Measurements from ENCODE around the gene ATP6V0A1. TPM values are rescaled to one million over a fixed set of nuclear protein-coding genes. Genes with fewer than 3 reads are reported as not detected.
"Not testable (repeated sequence)": the region's sequence is repeated elsewhere in the genome, so short reads cannot be mapped to it uniquely, and the experiment has no call there.

ATP6V0A1 gene
- total RNA-seq, 2 donors from 2014 or later, result 77.6 to 93.0 TPM

DNA sequence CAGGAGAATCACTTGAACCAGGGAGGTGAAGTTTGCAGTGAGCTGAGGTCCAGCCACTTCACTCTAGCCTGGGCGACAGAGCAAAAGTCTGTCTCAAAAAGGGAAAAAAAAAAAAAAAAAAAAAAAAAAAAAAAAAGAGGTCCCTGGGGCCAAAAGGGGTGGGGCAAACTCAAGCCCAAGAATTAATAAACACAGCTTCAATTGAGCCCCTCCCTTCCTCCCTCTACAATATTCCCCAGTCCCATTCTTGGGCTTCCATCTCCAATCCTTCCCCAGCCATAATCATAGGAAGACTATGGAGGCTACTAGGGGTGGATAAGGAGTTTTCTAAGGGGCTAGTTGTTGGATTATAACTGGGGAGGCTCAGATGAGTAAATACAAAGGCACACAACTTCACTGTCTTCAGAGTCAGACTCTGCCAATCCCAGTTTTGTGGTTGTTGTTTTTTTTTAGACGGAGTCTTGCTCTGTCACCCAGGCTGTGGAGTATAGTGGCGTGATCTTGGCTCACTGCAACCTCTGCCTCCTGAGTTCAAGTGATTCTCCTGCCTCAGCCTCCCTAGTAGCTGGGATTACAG, 45.1 kb upstream of the ATP6V0A1 start:
- intact Hi-C loops (cut with DNase I), result no loop called here
- DNase-seq, result no peak
- no peaks in the 10 kb centered on the region for H3K4me1 ChIP-seq
- H3K27me3 ChIP-seq, result no peaks in the 10 kb centered on the region
- H3K27ac ChIP-seq, result no peak overlapping the region
- no peak overlapping the region for H3K4me3 ChIP-seq
- H3K9ac ChIP-seq (ENCODE audit: low read depth in 2 of 2, low read length in 2 of 2), result no peak overlapping the region
- no peaks in the 10 kb centered on the region for H3K9me3 ChIP-seq
- no peaks in the 10 kb centered on the region for H3K36me3 ChIP-seq
- TF ChIP-seq, protein P1, sequence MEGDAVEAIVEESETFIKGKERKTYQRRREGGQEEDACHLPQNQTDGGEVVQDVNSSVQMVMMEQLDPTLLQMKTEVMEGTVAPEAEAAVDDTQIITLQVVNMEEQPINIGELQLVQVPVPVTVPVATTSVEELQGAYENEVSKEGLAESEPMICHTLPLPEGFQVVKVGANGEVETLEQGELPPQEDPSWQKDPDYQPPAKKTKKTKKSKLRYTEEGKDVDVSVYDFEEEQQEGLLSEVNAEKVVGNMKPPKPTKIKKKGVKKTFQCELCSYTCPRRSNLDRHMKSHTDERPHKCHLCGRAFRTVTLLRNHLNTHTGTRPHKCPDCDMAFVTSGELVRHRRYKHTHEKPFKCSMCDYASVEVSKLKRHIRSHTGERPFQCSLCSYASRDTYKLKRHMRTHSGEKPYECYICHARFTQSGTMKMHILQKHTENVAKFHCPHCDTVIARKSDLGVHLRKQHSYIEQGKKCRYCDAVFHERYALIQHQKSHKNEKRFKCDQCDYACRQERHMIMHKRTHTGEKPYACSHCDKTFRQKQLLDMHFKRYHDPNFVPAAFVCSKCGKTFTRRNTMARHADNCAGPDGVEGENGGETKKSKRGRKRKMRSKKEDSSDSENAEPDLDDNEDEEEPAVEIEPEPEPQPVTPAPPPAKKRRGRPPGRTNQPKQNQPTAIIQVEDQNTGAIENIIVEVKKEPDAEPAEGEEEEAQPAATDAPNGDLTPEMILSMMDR (IDR thresholded peaks at IDR 0.05), result no peak

DNA sequence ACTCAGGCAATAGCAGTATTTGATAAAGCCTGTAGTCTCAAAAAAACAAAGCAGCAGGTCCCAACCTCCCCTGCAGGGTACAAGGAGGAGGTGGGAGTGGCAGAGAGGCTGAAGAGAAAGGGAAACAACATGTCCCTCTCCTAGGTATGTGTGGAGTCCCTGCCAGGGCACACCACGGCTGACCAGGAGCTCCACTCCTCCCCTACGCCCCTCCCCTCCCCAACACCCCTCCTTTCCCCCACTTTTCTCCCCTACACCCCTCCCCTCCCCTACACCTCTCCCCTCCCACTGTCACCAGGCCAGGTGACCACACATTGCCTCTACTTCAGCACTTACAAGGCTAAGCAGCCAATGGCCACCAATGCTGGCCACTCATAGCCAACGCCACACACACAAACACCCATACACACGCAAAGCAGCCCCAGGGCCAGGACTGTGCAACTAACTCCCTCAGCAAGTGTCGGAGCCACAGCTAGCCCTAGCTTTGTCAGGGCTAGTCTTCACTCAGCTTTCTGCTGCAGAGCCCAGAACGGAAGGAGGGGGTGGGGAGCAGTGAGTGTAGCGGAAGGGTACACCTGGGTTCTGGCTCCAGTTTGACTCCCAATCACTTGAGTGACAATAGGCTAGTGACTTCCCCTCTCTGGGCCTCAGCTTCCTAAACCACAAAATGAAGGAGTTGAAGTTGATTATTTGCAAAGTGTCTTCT, 43.8 kb upstream of the ATP6V0A1 start:
- TF ChIP-seq, protein P1 (IDR thresholded peaks at IDR 0.05), result no peak
- Histone ChIP-seq H3K27me3 (no peaks in the 10 kb centered on the region), H3K4me3 (no peak overlapping the region), H3K4me1 (no peaks in the 10 kb centered on the region), H3K9ac (ENCODE audit: low read depth in 2 of 2, low read length in 2 of 2) (no peak overlapping the region), H3K36me3 (no peaks in the 10 kb centered on the region), H3K9me3 (no peaks in the 10 kb centered on the region), H3K27ac (no peak overlapping the region)
- intact Hi-C loops (cut with DNase I), result no loop called here
- no peak for DNase-seq

DNA sequence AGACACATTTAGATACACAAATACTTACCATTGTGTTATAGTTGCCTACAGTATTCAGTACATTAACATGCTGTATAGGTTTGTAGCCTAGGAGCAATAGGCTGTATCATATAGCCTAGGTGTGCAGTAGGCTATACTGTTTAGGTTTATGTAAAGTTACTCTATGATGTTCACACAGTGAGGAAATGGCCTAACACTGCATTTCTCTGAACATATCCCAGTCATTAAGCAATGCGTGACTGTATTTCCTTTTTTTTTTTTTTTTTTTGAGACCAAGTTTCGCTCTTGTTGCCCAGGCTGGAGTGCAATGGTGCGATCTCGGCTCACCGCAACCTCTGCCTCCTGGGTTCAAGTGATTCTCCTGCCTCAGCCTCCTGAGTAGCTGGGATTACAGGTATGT, 40.7 kb upstream of the ATP6V0A1 start:
- H3K36me3 ChIP-seq, H3K4me1 ChIP-seq, H3K27ac ChIP-seq: not testable (repeated sequence)

DNA sequence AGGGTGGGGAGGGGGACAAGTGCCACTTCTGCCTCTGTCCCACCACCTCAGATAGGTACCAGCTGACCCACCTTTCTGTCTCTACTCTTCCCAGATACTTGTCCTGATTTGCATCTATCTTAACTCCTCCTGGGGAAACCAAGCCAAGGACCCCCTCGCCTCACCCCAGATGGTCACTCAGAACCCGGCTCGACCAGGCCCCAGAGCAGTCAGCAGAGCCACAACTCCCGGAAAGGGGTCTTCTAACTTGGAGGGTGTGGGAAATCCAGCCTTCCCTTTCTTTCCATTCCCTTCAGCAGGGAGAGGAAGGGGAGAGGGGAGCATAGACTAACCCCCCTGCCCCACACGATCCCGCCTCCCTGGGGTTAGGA, 37.6 kb upstream of the ATP6V0A1 start:
- TF ChIP-seq, protein P1 (IDR thresholded peaks at IDR 0.05), result no peak
- peak overlapping the region; percentile 70 for H3K4me3 ChIP-seq
- no peaks in the 10 kb centered on the region for H3K36me3 ChIP-seq
- intact Hi-C loops (cut with DNase I), result no loop called here
- peak overlapping the region; percentile 6 to 90 for H3K9ac ChIP-seq (ENCODE audit: low read depth in 2 of 2, low read length in 2 of 2)
- DNase-seq, result no peak
- H3K27me3 ChIP-seq, result peaks cover 17% of the 10 kb centered on the region
- peak overlapping the region; percentile 82 for H3K27ac ChIP-seq
- peaks cover 9% of the 10 kb centered on the region for H3K4me1 ChIP-seq
- no peaks in the 10 kb centered on the region for H3K9me3 ChIP-seq

More for the DNA sequence above, 40.7 kb upstream of the ATP6V0A1 start:
- H3K9me3 ChIP-seq; DNase-seq; H3K9ac ChIP-seq (ENCODE audit: low read depth in 2 of 2, low read length in 2 of 2); H3K4me3 ChIP-seq; intact Hi-C loops (cut with DNase I): not testable (repeated sequence)
- H3K27me3 ChIP-seq, result peaks cover 17% of the 10 kb centered on the region

DNA sequence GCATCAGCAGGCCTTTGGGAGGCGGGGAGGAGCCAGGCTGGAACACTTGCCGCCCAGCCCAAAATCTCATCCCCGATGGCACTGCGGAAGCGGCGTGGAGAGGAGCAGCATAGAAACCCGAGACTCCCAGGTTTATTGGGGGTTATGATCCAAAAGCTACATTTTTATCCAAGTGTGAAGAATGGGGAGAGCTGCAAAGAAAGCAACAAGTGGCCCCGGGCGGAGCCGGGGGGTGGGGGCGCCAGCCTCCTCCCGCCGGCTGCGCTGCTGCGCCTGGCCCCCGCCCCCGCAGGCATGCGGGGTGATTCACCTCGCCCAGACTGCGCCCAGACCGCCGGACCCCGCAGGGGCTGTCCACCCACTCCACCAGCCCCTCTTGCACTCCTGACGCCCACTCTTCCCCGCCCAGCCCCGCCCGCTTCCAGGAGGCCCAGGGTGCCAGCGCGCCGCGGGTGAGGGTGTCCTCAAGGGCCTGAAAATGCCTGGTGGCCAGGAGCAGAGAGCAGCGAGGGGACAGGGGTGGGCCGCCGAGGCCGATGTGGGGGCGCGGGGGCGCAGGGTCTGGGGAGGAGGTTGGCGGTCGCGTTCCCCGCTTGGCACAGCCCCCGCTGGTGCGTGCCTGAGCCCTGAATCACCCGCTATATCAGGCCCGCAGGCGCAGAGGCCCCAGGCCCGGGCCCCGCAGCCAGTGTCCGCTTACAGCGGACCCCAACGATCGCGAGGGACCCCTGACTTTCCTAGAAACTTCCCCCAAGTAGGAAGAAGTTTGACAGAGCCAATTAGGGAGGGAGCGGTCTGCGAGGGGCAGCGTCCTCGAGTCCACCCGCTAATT, 37.0 kb upstream of the ATP6V0A1 start:
- no peak for DNase-seq
- TF ChIP-seq, protein P1 (IDR thresholded peaks at IDR 0.05), result no peak
- intact Hi-C loops (cut with DNase I), result no loop called here
- Histone ChIP-seq H3K9ac (ENCODE audit: low read depth in 2 of 2, low read length in 2 of 2) (peak overlapping the region; percentile 58 to 90), H3K36me3 (no peaks in the 10 kb centered on the region), H3K9me3 (no peaks in the 10 kb centered on the region), H3K27me3 (peaks cover 17% of the 10 kb centered on the region), H3K27ac (peak overlapping the region; percentile 82), H3K4me3 (peak overlapping the region; percentile 70), H3K4me1 (peaks cover 9% of the 10 kb centered on the region)

Measured in colonic mucosa (tissue), 4 donors.